H9 (cell line): ENCODE measurements around the gene CHMP4B. TPM values are rescaled to one million over a fixed set of nuclear protein-coding genes. Genes with fewer than 3 reads are reported as not detected.

ENCODE experiments used
- DNase-seq: peaks from one replicate; pipeline ENCODE4 v3.0.0-alpha.2; 2017
- H2AFZ ChIP-seq: one replicate; pipeline ENCODE4 v1.6.1; 2013; ENCODE audit warnings: mild to moderate bottlenecking, low read length, control low read depth, moderate library complexity
- H2AK5ac ChIP-seq: 2 replicates; pipeline ENCODE4 v1.6.1; 2013; ENCODE audit warnings: low read length, control low read depth, mixed read lengths; ENCODE audit not compliant: insufficient read length
- H2BK120ac ChIP-seq: one replicate; pipeline ENCODE4 v1.6.1; 2013; ENCODE audit warnings: low read depth, mild to moderate bottlenecking, low read length, control low read depth, inconsistent platforms; ENCODE audit not compliant: poor library complexity, severe bottlenecking
- H2BK12ac ChIP-seq: 2 replicates; pipeline ENCODE4 v1.6.1; 2013; ENCODE audit warnings: low read length, control low read depth, mixed read lengths, low read depth; ENCODE audit not compliant: insufficient read length
- H2BK15ac ChIP-seq: 2 replicates; pipeline ENCODE4 v1.6.1; 2013; ENCODE audit warnings: low read depth, low read length, control low read depth
- H2BK20ac ChIP-seq: one replicate; pipeline ENCODE4 v1.6.1; 2013; ENCODE audit warnings: low read depth, mild to moderate bottlenecking, low read length, control low read depth, inconsistent platforms; ENCODE audit not compliant: poor library complexity, severe bottlenecking
- H2BK5ac ChIP-seq: 2 replicates; pipeline ENCODE4 v1.6.1; 2013; ENCODE audit warnings: low read length, control low read depth, mixed read lengths; ENCODE audit not compliant: insufficient read length
- H3K14ac ChIP-seq: 2 replicates; pipeline ENCODE4 v1.6.1; 2013; ENCODE audit warnings: low read length, control low read depth; ENCODE audit not compliant: insufficient read depth
- H3K18ac ChIP-seq: 2 replicates; pipeline ENCODE4 v1.6.1; 2013; ENCODE audit warnings: low read depth, mild to moderate bottlenecking, mixed read lengths, low read length, control low read depth; ENCODE audit not compliant: insufficient read length
- H3K23ac ChIP-seq: 2 replicates; pipeline ENCODE4 v1.6.1; 2013; ENCODE audit warnings: low read length, control low read depth, mixed read lengths, low read depth; ENCODE audit not compliant: insufficient read length
- H3K23me2 ChIP-seq: 2 replicates; pipeline ENCODE4 v1.6.1; 2013; ENCODE audit warnings: low read depth, mild to moderate bottlenecking, mixed read lengths, low read length, control low read depth; ENCODE audit not compliant: insufficient read length, poor library complexity, severe bottlenecking
- H3K27ac ChIP-seq: 2 replicates; pipeline ENCODE4 v1.5.1; 2013; ENCODE audit warnings: low read length, control low read depth, mixed read lengths, low read depth; ENCODE audit not compliant: insufficient read length
- H3K27me3 ChIP-seq: 2 replicates; pipeline ENCODE4 v1.6.1; 2013; ENCODE audit warnings: low read length, control low read depth, inconsistent platforms; ENCODE audit not compliant: insufficient read depth
- H3K4ac ChIP-seq: 2 replicates; pipeline ENCODE4 v1.6.1; 2013; ENCODE audit warnings: low read depth, mild to moderate bottlenecking, control low read depth, inconsistent platforms, low read length, moderate library complexity
- H3K4me1 ChIP-seq: 2 replicates; pipeline ENCODE4 v1.6.1; 2013; ENCODE audit warnings: low read length, control low read depth, inconsistent platforms; ENCODE audit not compliant: insufficient read depth
- H3K4me2 ChIP-seq: 2 replicates; pipeline ENCODE4 v1.6.1; 2013; ENCODE audit warnings: low read length, control low read depth, mixed read lengths; ENCODE audit not compliant: insufficient read length, insufficient read depth
- H3K56ac ChIP-seq: 2 replicates; pipeline ENCODE4 v1.6.1; 2013; ENCODE audit warnings: low read depth, mild to moderate bottlenecking, mixed read lengths, low read length, control low read depth; ENCODE audit not compliant: insufficient read length
- H3K79me1 ChIP-seq: 2 replicates; pipeline ENCODE4 v1.6.1; 2013; ENCODE audit warnings: low read depth, mild to moderate bottlenecking, moderate library complexity, low read length, control low read depth, inconsistent platforms; ENCODE audit not compliant: insufficient read depth, poor library complexity, severe bottlenecking
- H3K79me2 ChIP-seq: 2 replicates; pipeline ENCODE4 v1.6.1; 2013; ENCODE audit warnings: low read length, control low read depth, inconsistent platforms; ENCODE audit not compliant: insufficient read depth
- H3K9ac ChIP-seq: 2 replicates; pipeline ENCODE4 v1.6.1; 2013; ENCODE audit warnings: low read length, control low read depth, mixed read lengths; ENCODE audit not compliant: insufficient read length; ENCODE audit errors: extremely low read depth
- H3K9me3 ChIP-seq: one replicate; pipeline ENCODE4 v1.6.1; 2013; ENCODE audit warnings: low read depth, low read length, inconsistent platforms; ENCODE audit not compliant: control insufficient read depth
- H3T11ph ChIP-seq: one replicate; pipeline ENCODE4 v1.6.1; 2013; ENCODE audit warnings: mild to moderate bottlenecking, low read length, control low read depth, inconsistent platforms
- H4K20me1 ChIP-seq: one replicate; pipeline ENCODE4 v1.6.1; 2013; ENCODE audit not compliant: control insufficient read depth, insufficient read length, insufficient read depth
- H4K5ac ChIP-seq: 2 replicates; pipeline ENCODE4 v1.6.1; 2013; ENCODE audit warnings: low read depth, mild to moderate bottlenecking, mixed read lengths, low read length, control low read depth; ENCODE audit not compliant: insufficient read length
- H4K8ac ChIP-seq: replicated peaks from 2 replicates; pipeline ENCODE4 v1.6.1; 2013; ENCODE audit warnings: low read length, control low read depth, mixed read lengths, low read depth; ENCODE audit not compliant: insufficient read length
- H4K91ac ChIP-seq: 2 replicates; pipeline ENCODE4 v1.6.1; 2013; ENCODE audit warnings: low read depth, mild to moderate bottlenecking, moderate library complexity, mixed read lengths, low read length, control low read depth; ENCODE audit not compliant: insufficient read length
- H3K27ac Mint-ChIP-seq, 3 experiments: 2 replicates in 2 of 3; 3 replicates in 1 of 3; pipeline ENCODE4 v1.8.0; 2020 to 2021; ENCODE audit warnings: mixed read lengths in 3 of 3, mild to moderate bottlenecking in 1 of 3, moderate library complexity in 1 of 3
- H3K27me3 Mint-ChIP-seq: 2 replicates; pipeline ENCODE4 v1.8.0; 2021; ENCODE audit warnings: low read depth, mild to moderate bottlenecking, moderate library complexity, mixed read lengths
- H3K36me3 Mint-ChIP-seq, 3 experiments: 2 replicates in 2 of 3; 3 replicates in 1 of 3; pipeline ENCODE4 v1.8.0; 2020 to 2021; ENCODE audit warnings: low read depth in 3 of 3, mixed read lengths in 3 of 3; ENCODE audit not compliant: insufficient read depth in 1 of 3
- H3K4me1 Mint-ChIP-seq, 2 experiments: 2 replicates each; pipeline ENCODE4 v1.8.0; 2020; ENCODE audit warnings: mixed read lengths in 2 of 2
- H3K4me3 Mint-ChIP-seq, 2 experiments: 2 replicates in 1 of 2; 3 replicates in 1 of 2; pipeline ENCODE4 v1.8.0; 2020 to 2021; ENCODE audit warnings: mild to moderate bottlenecking in 2 of 2, mixed read lengths in 2 of 2, moderate library complexity in 1 of 2
- H3K9me3 Mint-ChIP-seq, 2 experiments: 2 replicates in 1 of 2; 3 replicates in 1 of 2; pipeline ENCODE4 v1.8.0; 2020; ENCODE audit warnings: mild to moderate bottlenecking in 2 of 2, mixed read lengths in 2 of 2, moderate library complexity in 1 of 2
- WGBS: extraction: QIAGEN DNeasy Blood & Tissue Kit; methylation state at CpG from one replicate; pipeline ENCODE4 v1.1.7; 2013; ENCODE audit warnings: missing lambda C conversion rate, low lambda C conversion rate, mixed read lengths; ENCODE audit not compliant: insufficient read length; ENCODE audit errors: extremely low coverage; 5-methylcytosine and 5-hydroxymethylcytosine counted together
- total RNA-seq: library from RNA; stranded (reverse); gene quantifications from 2 replicates; pipeline ENCODE4 v1.2.1, GENCODE V29; 2021
- TF ChIP-seq, protein P1 (sequence below): fragments of 200-600 bp; sonication (generic); conservative IDR thresholded peaks from 3 replicates; pipeline ENCODE4 v1.8.0; 2021; ENCODE audit warnings: antibody characterized with exemption, mild to moderate bottlenecking

Gene CHMP4B
- total RNA-seq, 1 experiment from 2014 or later, result 94.9 TPM

DNA sequence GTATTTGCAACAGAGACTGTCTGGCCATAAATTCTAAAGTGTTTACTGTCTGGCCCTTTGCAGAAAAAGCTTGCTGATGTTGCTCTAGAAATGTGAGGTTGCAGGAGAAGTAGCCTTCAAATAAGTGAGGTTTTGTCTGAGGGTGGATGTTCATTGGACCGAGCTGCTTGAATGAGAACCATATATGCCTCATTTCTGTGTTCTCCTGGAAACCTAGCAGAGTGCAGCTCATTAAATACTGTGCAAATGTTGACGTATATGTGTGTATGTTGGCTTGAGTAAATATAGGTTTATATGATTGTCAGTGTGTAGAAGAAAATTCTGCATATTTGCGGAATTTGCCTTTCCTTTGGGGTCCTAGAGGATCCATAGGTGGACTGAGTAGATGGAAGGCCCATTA lies 39.0 kb downstream of the CHMP4B start:
- H3K4ac ChIP-seq, result no peak overlapping the region
- no peak overlapping the region for H2AFZ ChIP-seq
- H3K27ac Mint-ChIP-seq, result no peak overlapping the region
- no peak overlapping the region for H2BK12ac ChIP-seq
- no peak overlapping the region for H3K23ac ChIP-seq
- H3K4me3 Mint-ChIP-seq, result no peak overlapping the region
- H3K79me1 ChIP-seq, result no peaks in the 10 kb centered on the region
- TF ChIP-seq, protein P1, sequence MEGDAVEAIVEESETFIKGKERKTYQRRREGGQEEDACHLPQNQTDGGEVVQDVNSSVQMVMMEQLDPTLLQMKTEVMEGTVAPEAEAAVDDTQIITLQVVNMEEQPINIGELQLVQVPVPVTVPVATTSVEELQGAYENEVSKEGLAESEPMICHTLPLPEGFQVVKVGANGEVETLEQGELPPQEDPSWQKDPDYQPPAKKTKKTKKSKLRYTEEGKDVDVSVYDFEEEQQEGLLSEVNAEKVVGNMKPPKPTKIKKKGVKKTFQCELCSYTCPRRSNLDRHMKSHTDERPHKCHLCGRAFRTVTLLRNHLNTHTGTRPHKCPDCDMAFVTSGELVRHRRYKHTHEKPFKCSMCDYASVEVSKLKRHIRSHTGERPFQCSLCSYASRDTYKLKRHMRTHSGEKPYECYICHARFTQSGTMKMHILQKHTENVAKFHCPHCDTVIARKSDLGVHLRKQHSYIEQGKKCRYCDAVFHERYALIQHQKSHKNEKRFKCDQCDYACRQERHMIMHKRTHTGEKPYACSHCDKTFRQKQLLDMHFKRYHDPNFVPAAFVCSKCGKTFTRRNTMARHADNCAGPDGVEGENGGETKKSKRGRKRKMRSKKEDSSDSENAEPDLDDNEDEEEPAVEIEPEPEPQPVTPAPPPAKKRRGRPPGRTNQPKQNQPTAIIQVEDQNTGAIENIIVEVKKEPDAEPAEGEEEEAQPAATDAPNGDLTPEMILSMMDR, result no peak
- no peak overlapping the region for H4K5ac ChIP-seq
- H2BK5ac ChIP-seq, result no peak overlapping the region
- no peak overlapping the region for H4K8ac ChIP-seq
- no peaks in the 10 kb centered on the region for H3K9me3 Mint-ChIP-seq
- WGBS, result no CpG with 5 or more reads among the region's 3 CpGs
- H3K9ac ChIP-seq, result no peak overlapping the region
- no peaks in the 10 kb centered on the region for H3K27me3 Mint-ChIP-seq
- H3K4me1 Mint-ChIP-seq, result peaks cover 23 to 24% of the 10 kb centered on the region in 2 experiments
- no peak overlapping the region for H3K14ac ChIP-seq
- no peak overlapping the region for H3K18ac ChIP-seq
- H3K4me2 ChIP-seq, result no peak overlapping the region
- H3T11ph ChIP-seq, result no peak overlapping the region
- no peak overlapping the region for H2BK20ac ChIP-seq
- no peak for DNase-seq
- no peak overlapping the region for H3K56ac ChIP-seq
- H4K91ac ChIP-seq, result no peak overlapping the region
- no peak overlapping the region for H3K27ac ChIP-seq
- no peaks in the 10 kb centered on the region; the same call in 1 of the 2 replicates for H3K79me2 ChIP-seq
- H4K20me1 ChIP-seq, result peaks cover 2% of the 10 kb centered on the region
- no peaks in the 10 kb centered on the region for H3K9me3 ChIP-seq
- no peak overlapping the region for H2AK5ac ChIP-seq
- H3K27me3 ChIP-seq, result no peaks in the 10 kb centered on the region
- H2BK120ac ChIP-seq, result no peak overlapping the region
- no peaks in the 10 kb centered on the region for H3K23me2 ChIP-seq
- H2BK15ac ChIP-seq, result no peak overlapping the region
- H3K36me3 Mint-ChIP-seq, result peaks cover 16 to 62% (median 46%) of the 10 kb centered on the region in 3 experiments
- peaks cover 14% of the 10 kb centered on the region; the same call in 1 of the 2 replicates for H3K4me1 ChIP-seq
